PC-9 (cell line): ENCODE measurements around the gene ACY1.

Source experiments
- EZH2 ChIP-seq: fragments of 200-600 bp; sonication (generic); IDR thresholded peaks from 2 replicates; pipeline ENCODE4 v1.8.0; 2017; ENCODE audit warnings: antibody characterized with exemption, low read depth
- TF ChIP-seq, protein P1 (sequence below): fragments of 200-600 bp; sonication (generic); conservative IDR thresholded peaks from 2 replicates; pipeline ENCODE4 v1.6.1; 2017; ENCODE audit warnings: mixed run types, antibody characterized with exemption, mild to moderate bottlenecking, moderate library complexity

- TF ChIP-seq, protein P1, sequence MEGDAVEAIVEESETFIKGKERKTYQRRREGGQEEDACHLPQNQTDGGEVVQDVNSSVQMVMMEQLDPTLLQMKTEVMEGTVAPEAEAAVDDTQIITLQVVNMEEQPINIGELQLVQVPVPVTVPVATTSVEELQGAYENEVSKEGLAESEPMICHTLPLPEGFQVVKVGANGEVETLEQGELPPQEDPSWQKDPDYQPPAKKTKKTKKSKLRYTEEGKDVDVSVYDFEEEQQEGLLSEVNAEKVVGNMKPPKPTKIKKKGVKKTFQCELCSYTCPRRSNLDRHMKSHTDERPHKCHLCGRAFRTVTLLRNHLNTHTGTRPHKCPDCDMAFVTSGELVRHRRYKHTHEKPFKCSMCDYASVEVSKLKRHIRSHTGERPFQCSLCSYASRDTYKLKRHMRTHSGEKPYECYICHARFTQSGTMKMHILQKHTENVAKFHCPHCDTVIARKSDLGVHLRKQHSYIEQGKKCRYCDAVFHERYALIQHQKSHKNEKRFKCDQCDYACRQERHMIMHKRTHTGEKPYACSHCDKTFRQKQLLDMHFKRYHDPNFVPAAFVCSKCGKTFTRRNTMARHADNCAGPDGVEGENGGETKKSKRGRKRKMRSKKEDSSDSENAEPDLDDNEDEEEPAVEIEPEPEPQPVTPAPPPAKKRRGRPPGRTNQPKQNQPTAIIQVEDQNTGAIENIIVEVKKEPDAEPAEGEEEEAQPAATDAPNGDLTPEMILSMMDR = no peak
- no peak for TF ChIP-seq EZH2
Observed at GRCh38 chr3:51974963-51975851, 8.1 kb upstream of the ACY1 start, which contains the start of gene ABHD14A.
